Measurements from ENCODE around the gene NPL. TPM values are rescaled to one million over a fixed set of nuclear protein-coding genes. Genes with fewer than 3 reads are reported as not detected.

NPL gene
- polyA plus RNA-seq, 1 donor (not counting 4 experiments of a cell fraction or from before 2014, with no cell fraction given): 9.0 TPM

DNA sequence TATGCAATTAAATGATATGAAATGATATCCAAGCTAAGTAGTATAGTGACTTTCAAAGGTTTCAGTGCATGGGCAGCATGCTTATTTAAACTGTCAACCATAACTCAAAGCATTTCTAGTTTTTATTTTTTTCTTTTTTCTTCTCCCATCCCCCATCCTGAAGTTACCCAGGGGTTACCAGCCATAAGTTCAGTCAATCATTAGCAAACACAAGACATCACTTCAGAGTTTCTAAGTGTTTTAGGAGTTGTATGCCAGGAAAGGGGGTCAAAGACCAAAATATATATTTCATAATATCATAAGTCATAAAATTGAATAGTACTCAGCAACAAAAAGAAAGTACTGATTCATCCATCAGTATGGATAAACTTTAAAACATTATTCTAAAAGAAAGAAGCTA lies 78.3 kb downstream of the NPL start:
- no peak overlapping the region for H3K4me2 ChIP-seq (ENCODE audit: control insufficient read depth, extremely low read depth, insufficient read depth, low read depth, low read length)
- no peak for FAIRE-seq

DNA sequence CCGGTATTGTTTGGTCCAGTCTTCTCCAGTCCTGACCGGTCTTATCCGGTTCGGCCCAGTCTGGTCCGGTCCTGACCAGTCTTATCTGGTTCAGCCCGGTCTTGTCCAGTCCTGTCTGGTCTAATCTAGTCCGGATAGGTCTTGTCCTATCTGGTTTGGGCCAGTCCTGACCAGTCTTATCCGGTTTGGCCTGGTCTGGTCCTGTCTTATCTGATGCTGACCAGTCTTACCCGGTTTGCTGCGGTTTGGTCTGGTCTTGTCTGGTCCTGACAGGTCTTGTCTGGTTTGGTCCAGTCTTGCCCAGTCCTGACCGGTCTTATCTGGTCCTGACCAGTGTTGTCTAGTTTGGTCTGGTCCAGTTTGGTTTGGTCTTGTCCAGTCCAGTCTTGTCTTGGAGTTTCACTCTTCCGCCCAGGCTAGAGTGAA lies 79.7 kb downstream of the NPL start:
- Histone ChIP-seq H3K9me1 (ENCODE audit: control insufficient read depth, extremely low read depth, insufficient read depth, low read length) (no peaks in the 10 kb centered on the region), H3K9me3 (ENCODE audit: control insufficient read depth, low read depth, low read length) (no peaks in the 10 kb centered on the region), H3K9ac (ENCODE audit: control insufficient read depth, extremely low read depth, insufficient read depth, low read length) (no peak overlapping the region), H3K4me2 (ENCODE audit: control insufficient read depth, extremely low read depth, insufficient read depth, low read depth, low read length) (no peak overlapping the region), H3K79me2 (ENCODE audit: control insufficient read depth, insufficient read depth, low read length) (no peaks in the 10 kb centered on the region), H3K4me3 (ENCODE audit: control insufficient read depth in 2 of 3, extremely low read depth in 1 of 3, insufficient read depth in 2 of 3, low read depth in 1 of 3, low read length in 3 of 3) (no peak overlapping the region), H3K36me3 (ENCODE audit: control insufficient read depth in 2 of 2, extremely low read depth in 1 of 2, insufficient read depth in 2 of 2, low read length in 2 of 2) (peaks cover 32 to 56% of the 10 kb centered on the region in 2 experiments), H3K4me1 (ENCODE audit: control insufficient read depth, extremely low read depth, insufficient read depth, low read length) (no peaks in the 10 kb centered on the region), H4K20me1 (ENCODE audit: control insufficient read depth, extremely low read depth, insufficient read depth, low read length) (no peaks in the 10 kb centered on the region), H3K27me3 (ENCODE audit: control insufficient read depth, extremely low read depth, insufficient read depth, low read length) (no peaks in the 10 kb centered on the region), H3K27ac (ENCODE audit: control insufficient read depth, insufficient read depth, low read length) (no peak overlapping the region), H2AFZ (ENCODE audit: control insufficient read depth, low read length) (no peak overlapping the region)
- TF ChIP-seq EZH2 (IDR thresholded peaks at IDR 0.05; ENCODE audit: low read length): no peak
- TF ChIP-seq, protein P1, sequence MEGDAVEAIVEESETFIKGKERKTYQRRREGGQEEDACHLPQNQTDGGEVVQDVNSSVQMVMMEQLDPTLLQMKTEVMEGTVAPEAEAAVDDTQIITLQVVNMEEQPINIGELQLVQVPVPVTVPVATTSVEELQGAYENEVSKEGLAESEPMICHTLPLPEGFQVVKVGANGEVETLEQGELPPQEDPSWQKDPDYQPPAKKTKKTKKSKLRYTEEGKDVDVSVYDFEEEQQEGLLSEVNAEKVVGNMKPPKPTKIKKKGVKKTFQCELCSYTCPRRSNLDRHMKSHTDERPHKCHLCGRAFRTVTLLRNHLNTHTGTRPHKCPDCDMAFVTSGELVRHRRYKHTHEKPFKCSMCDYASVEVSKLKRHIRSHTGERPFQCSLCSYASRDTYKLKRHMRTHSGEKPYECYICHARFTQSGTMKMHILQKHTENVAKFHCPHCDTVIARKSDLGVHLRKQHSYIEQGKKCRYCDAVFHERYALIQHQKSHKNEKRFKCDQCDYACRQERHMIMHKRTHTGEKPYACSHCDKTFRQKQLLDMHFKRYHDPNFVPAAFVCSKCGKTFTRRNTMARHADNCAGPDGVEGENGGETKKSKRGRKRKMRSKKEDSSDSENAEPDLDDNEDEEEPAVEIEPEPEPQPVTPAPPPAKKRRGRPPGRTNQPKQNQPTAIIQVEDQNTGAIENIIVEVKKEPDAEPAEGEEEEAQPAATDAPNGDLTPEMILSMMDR (optimal IDR thresholded peaks at IDR 0.05 in 1 of 3, IDR thresholded peaks at IDR 0.05 in 1 of 3, conservative IDR thresholded peaks at IDR 0.05 in 1 of 3; ENCODE audit: extremely low read depth in 1 of 3, insufficient read depth in 2 of 3, low read length in 3 of 3): no peak
- FAIRE-seq (peak; percentile 5), DNase-seq (ENCODE audit: low read depth, low spot score) (no peak)
- dilution Hi-C loops (cut with MboI; ENCODE audit: extremely low pct_ligation_motif_present, low sequenced_read_pairs): no loop called here

More for the DNA sequence above, 78.3 kb downstream of the NPL start:
- H3K36me3 ChIP-seq (ENCODE audit: control insufficient read depth in 2 of 2, extremely low read depth in 1 of 2, insufficient read depth in 2 of 2, low read length in 2 of 2): peaks cover 30 to 55% of the 10 kb centered on the region in 2 experiments
- H3K4me1 ChIP-seq (ENCODE audit: control insufficient read depth, extremely low read depth, insufficient read depth, low read length): no peaks in the 10 kb centered on the region
- no peak overlapping the region for H3K4me3 ChIP-seq (ENCODE audit: control insufficient read depth in 2 of 3, extremely low read depth in 1 of 3, insufficient read depth in 2 of 3, low read depth in 1 of 3, low read length in 3 of 3)
- no peak overlapping the region for H3K27ac ChIP-seq (ENCODE audit: control insufficient read depth, insufficient read depth, low read length)
- no peak for TF ChIP-seq EZH2 (IDR thresholded peaks at IDR 0.05; ENCODE audit: low read length)
- TF ChIP-seq, protein P1 (optimal IDR thresholded peaks at IDR 0.05 in 1 of 3, IDR thresholded peaks at IDR 0.05 in 1 of 3, conservative IDR thresholded peaks at IDR 0.05 in 1 of 3; ENCODE audit: extremely low read depth in 1 of 3, insufficient read depth in 2 of 3, low read length in 3 of 3): no peak
- H3K9me3 ChIP-seq (ENCODE audit: control insufficient read depth, low read depth, low read length): no peaks in the 10 kb centered on the region
- no peak for DNase-seq (ENCODE audit: low read depth, low spot score)
- H3K79me2 ChIP-seq (ENCODE audit: control insufficient read depth, insufficient read depth, low read length): peaks cover 4% of the 10 kb centered on the region
- H3K9ac ChIP-seq (ENCODE audit: control insufficient read depth, extremely low read depth, insufficient read depth, low read length): no peak overlapping the region
- H2AFZ ChIP-seq (ENCODE audit: control insufficient read depth, low read length): no peak overlapping the region
- H4K20me1 ChIP-seq (ENCODE audit: control insufficient read depth, extremely low read depth, insufficient read depth, low read length): no peaks in the 10 kb centered on the region
- H3K9me1 ChIP-seq (ENCODE audit: control insufficient read depth, extremely low read depth, insufficient read depth, low read length): no peaks in the 10 kb centered on the region
- dilution Hi-C loops (cut with MboI; ENCODE audit: extremely low pct_ligation_motif_present, low sequenced_read_pairs): no loop called here
- H3K27me3 ChIP-seq (ENCODE audit: control insufficient read depth, extremely low read depth, insufficient read depth, low read length): no peaks in the 10 kb centered on the region

Data from keratinocyte (primary cell).